SK-N-SH (cell line): Measurements from ENCODE around the gene CUEDC1. TPM values are rescaled to one million over a fixed set of nuclear protein-coding genes. Genes with fewer than 3 reads are reported as not detected.

Experiments
- CTCF ChIA-PET: fragments of 300-600, 350-600 bp; formaldehyde crosslinking; extraction: SDS; loops from one replicate; lab custom pipeline; 2021; lab: Yijun Ruan, JAX
- POLR2A ChIA-PET: fragments of 350-600 bp; sonication (Branson Sonifier 250); formaldehyde crosslinking; extraction: SDS; loops from one replicate; lab custom pipeline; 2020; ENCODE audit warnings: antibody characterized with exemption, inconsistent platforms; lab: Yijun Ruan, JAX
- DNase-seq: peaks from one replicate; pipeline ENCODE4 v3.0.0; 2012
- H2AFZ ChIP-seq: fragments of 200-600 bp; sonication (generic); 2 replicates; pipeline ENCODE4 v1.8.1; 2016; ENCODE audit warnings: antibody characterized with exemption, mild to moderate bottlenecking, low read depth
- H3F3A ChIP-seq: fragments of 200-600 bp; sonication (generic); replicated peaks from 2 replicates; pipeline ENCODE3; 2016; ENCODE audit warnings: antibody characterized with exemption, mild to moderate bottlenecking; ENCODE audit not compliant: insufficient read depth
- H3K27ac ChIP-seq, 2 experiments: fragments of 200-500 bp in 1 of 2; fragments of 200-600 bp in 1 of 2; sonication (Bioruptor generic) in 1 of 2; sonication (generic), shearing (Covaris generic) in 1 of 2; 2 replicates each; pipeline versions ENCODE4 v1.5.1 to v1.6.1; 2014 to 2016; ENCODE audit warnings: low read depth in 2 of 2, inconsistent platforms in 1 of 2, low read length in 1 of 2, mild to moderate bottlenecking in 1 of 2, mixed read lengths in 1 of 2
- H3K27me3 ChIP-seq: fragments of 200-600 bp; sonication (generic), shearing (Covaris generic); 2 replicates; pipeline ENCODE4 v1.6.1; 2016; ENCODE audit warnings: mixed run types; ENCODE audit not compliant: insufficient read depth
- H3K36me3 ChIP-seq, 2 experiments: fragments of 200-500 bp in 1 of 2; fragments of 200-600 bp in 1 of 2; sonication (Bioruptor generic) in 1 of 2; sonication (generic) in 1 of 2; replicated peaks in 1 of 2; 2 replicates each; pipeline versions ENCODE3 to v1.5.1; 2014 to 2016; ENCODE audit warnings: low read length in 1 of 2, mild to moderate bottlenecking in 1 of 2; ENCODE audit not compliant: insufficient read depth in 2 of 2, control insufficient read depth in 1 of 2
- H3K4me1 ChIP-seq, 2 experiments: fragments of 200-500 bp in 1 of 2; fragments of 200-600 bp in 1 of 2; sonication (Bioruptor generic) in 1 of 2; sonication (generic), shearing (Covaris generic) in 1 of 2; 2 replicates each; pipeline versions ENCODE4 v1.5.1 to v1.6.1; 2014 to 2016; ENCODE audit warnings: low read depth in 1 of 2, low read length in 1 of 2, mixed run types in 1 of 2; ENCODE audit not compliant: insufficient read depth in 2 of 2, control insufficient read depth in 1 of 2
- H3K4me2 ChIP-seq: fragments of 200-600 bp; sonication (generic), shearing (Covaris generic); 2 replicates; pipeline ENCODE4 v1.6.1; 2017; ENCODE audit warnings: mixed run types
- H3K4me3 ChIP-seq, 2 experiments: fragments of 200-500 bp in 1 of 2; fragments of 200-600 bp in 1 of 2; sonication (Bioruptor generic) in 1 of 2; sonication (generic), shearing (Covaris generic) in 1 of 2; 2 replicates each; pipeline versions ENCODE4 v1.5.1 to v1.8.1; 2014 to 2016; ENCODE audit warnings: low read depth in 2 of 2, inconsistent platforms in 1 of 2, low read length in 1 of 2, mild to moderate bottlenecking in 1 of 2, mixed read lengths in 1 of 2, moderate library complexity in 1 of 2
- H3K79me2 ChIP-seq: fragments of 200-600 bp; sonication (generic); 2 replicates; pipeline ENCODE4 v1.8.1; 2017; ENCODE audit warnings: mild to moderate bottlenecking; ENCODE audit not compliant: insufficient read depth
- H3K9ac ChIP-seq: fragments of 200-600 bp; sonication (generic); 2 replicates; pipeline ENCODE4 v1.6.1; 2017; ENCODE audit warnings: mixed run types
- H3K9me2 ChIP-seq: fragments of 200-600 bp; sonication (generic); 2 replicates; pipeline ENCODE4 v1.6.1; 2017; ENCODE audit warnings: mixed run types
- H3K9me3 ChIP-seq: fragments of 200-600 bp; sonication (generic); 2 replicates; pipeline ENCODE4 v1.6.1; 2017; ENCODE audit warnings: mixed run types, mild to moderate bottlenecking, moderate library complexity
- H4K20me1 ChIP-seq: fragments of 200-600 bp; sonication (generic); 2 replicates; pipeline ENCODE4 v1.6.1; 2017; ENCODE audit warnings: mild to moderate bottlenecking, mixed run types; ENCODE audit not compliant: insufficient read depth
- CHD2 ChIP-seq: fragments of 150-350 bp; IDR thresholded peaks from 2 replicates; pipeline ENCODE4 v1.6.1; 2018; ENCODE audit warnings: low read length; ENCODE audit not compliant: partially characterized antibody
- ELF1 ChIP-seq: IDR thresholded peaks from 2 replicates; pipeline ENCODE4 v1.4.0; 2012
- EP300 ChIP-seq, 2 experiments: IDR thresholded peaks; 2 replicates each; pipeline versions ENCODE4 v1.4.0 to v1.6.1; 2012; ENCODE audit warnings: borderline replicate concordance in 1 of 2, low read depth in 1 of 2, low read length in 1 of 2
- EZH2phosphoT487 ChIP-seq: fragments of 200-600 bp; sonication (generic); IDR thresholded peaks from 2 replicates; pipeline ENCODE4 v1.6.1; 2017; ENCODE audit warnings: low read depth, mixed run types, mild to moderate bottlenecking, antibody characterized with exemption, moderate library complexity, borderline replicate concordance
- FOXJ3 ChIP-seq: sonication (generic); formaldehyde crosslinking; IDR thresholded peaks from 2 replicates; pipeline ENCODE4 v1.5.1; 2020; ENCODE audit warnings: mild to moderate bottlenecking, missing genetic modification reagents
- FOXM1 ChIP-seq: IDR thresholded peaks from 2 replicates; pipeline ENCODE4 v1.4.0; 2012; ENCODE audit warnings: low read depth, mild to moderate bottlenecking
- GABPA ChIP-seq: IDR thresholded peaks from 2 replicates; pipeline ENCODE4 v1.4.0; 2012; ENCODE audit warnings: low read depth, mild to moderate bottlenecking
- GATA2 ChIP-seq: sonication (generic); formaldehyde crosslinking; IDR thresholded peaks from 2 replicates; pipeline ENCODE4 v1.5.0; 2020; ENCODE audit warnings: mild to moderate bottlenecking, missing genetic modification reagents
- JUND ChIP-seq: IDR thresholded peaks from 2 replicates; pipeline ENCODE4 v1.4.0; 2012
- NRF1 ChIP-seq: IDR thresholded peaks from 2 replicates; pipeline ENCODE4 v1.6.1; 2012; ENCODE audit warnings: low read depth, mild to moderate bottlenecking, low read length
- POLR2AphosphoS5 ChIP-seq: IDR thresholded peaks from 2 replicates; pipeline ENCODE4 v1.6.1; 2012; ENCODE audit warnings: low read depth, low read length
- RAD21 ChIP-seq: IDR thresholded peaks from 2 replicates; pipeline ENCODE4 v1.6.1; 2012; ENCODE audit warnings: mild to moderate bottlenecking, low read length
- RXRA ChIP-seq: IDR thresholded peaks from 2 replicates; pipeline ENCODE4 v1.4.0; 2012; ENCODE audit warnings: low read depth, mild to moderate bottlenecking, borderline replicate concordance
- SIN3A ChIP-seq: IDR thresholded peaks from 2 replicates; pipeline ENCODE4 v1.6.1; 2012; ENCODE audit warnings: low read depth, mild to moderate bottlenecking, low read length, moderate library complexity, borderline replicate concordance
- SMC3 ChIP-seq: IDR thresholded peaks from 2 replicates; pipeline ENCODE4 v1.6.1; 2012; ENCODE audit warnings: low read depth, low read length, improper control_type of control experiment
- TAF1 ChIP-seq: IDR thresholded peaks from 2 replicates; pipeline ENCODE4 v1.6.1; 2012; ENCODE audit warnings: low read depth, mild to moderate bottlenecking, low read length, moderate library complexity, borderline replicate concordance
- TCF12 ChIP-seq: IDR thresholded peaks from 2 replicates; pipeline ENCODE4 v1.4.0; 2012
- WGBS: methylation state at CpG from one replicate; pipeline ENCODE4 v1.1.6; 2017; ENCODE audit warnings: low lambda C conversion rate; 5-methylcytosine and 5-hydroxymethylcytosine counted together
- polyA plus RNA-seq, 3 experiments: library from polyadenylated mRNA; depleted of rRNA; stranded (reverse); fragments of >200 nt; gene quantifications; 2 replicates each; pipeline ENCODE4 v1.2.3, GENCODE V29; 2012
- TF ChIP-seq, protein P1 (sequence below): IDR thresholded peaks from 2 replicates; pipeline ENCODE4; 2012
- TF ChIP-seq, protein P2 (sequence below): fragments of 200-600 bp; sonication (generic); IDR thresholded peaks from 2 replicates; pipeline ENCODE4 v1.6.1; 2017; ENCODE audit warnings: antibody characterized with exemption, mild to moderate bottlenecking, moderate library complexity
- TF ChIP-seq, protein P3 (sequence below): fragments of 150-350 bp; IDR thresholded peaks from 2 replicates; pipeline ENCODE4 v1.6.1; 2017; ENCODE audit warnings: antibody characterized with exemption, low read length, low read depth, borderline replicate concordance
- TF ChIP-seq, protein P4 (sequence below): IDR thresholded peaks from 2 replicates; pipeline ENCODE4 v1.4.0; 2012; ENCODE audit warnings: low read depth, borderline replicate concordance
- TF ChIP-seq, protein P5 (sequence below): IDR thresholded peaks from 2 replicates; pipeline ENCODE4 v1.6.1; 2012; ENCODE audit warnings: mild to moderate bottlenecking, low read depth, low read length, moderate library complexity
- TF ChIP-seq, protein P6 (sequence below): fragments of 150-350 bp; IDR thresholded peaks from 2 replicates; pipeline ENCODE4 v1.6.1; 2016; ENCODE audit warnings: mild to moderate bottlenecking, low read depth, low read length

Gene CUEDC1
- polyA plus RNA-seq, 1 of the 3 experiments (the other 2 are of a cell fraction): 58.9 TPM

DNA sequence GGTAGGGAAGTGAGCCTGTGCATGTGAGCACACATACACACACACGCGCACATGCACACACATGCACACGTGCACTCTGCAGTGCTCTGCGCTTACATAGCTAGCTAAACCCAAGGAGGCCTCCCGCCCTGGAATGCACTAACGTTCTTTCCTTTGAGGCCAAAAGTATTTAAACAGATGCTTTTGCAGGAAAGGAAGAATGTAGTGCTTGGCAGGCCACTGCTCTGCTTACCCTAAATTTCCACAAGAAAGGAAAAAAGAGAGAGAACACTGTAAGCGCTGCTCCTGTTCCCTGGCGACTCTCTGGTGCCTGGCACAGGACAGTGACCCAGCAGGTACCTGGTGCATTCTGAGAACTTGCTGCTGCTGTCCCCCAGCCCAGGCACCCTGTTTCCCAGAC lies 74.1 kb downstream of the CUEDC1 start:
- Histone ChIP-seq H3K9me2 (no peaks in the 10 kb centered on the region), H3F3A (peaks cover 40% of the 10 kb centered on the region), H3K4me1 (peaks cover 21 to 48% of the 10 kb centered on the region in 2 experiments), H4K20me1 (no peaks in the 10 kb centered on the region), H3K27me3 (no peaks in the 10 kb centered on the region), H3K9me3 (no peaks in the 10 kb centered on the region), H3K4me2 (peak overlapping the region; percentile 53; the same call in 1 of the 2 replicates), H3K9ac (peak overlapping the region; percentile 31; the same call in 1 of the 2 replicates), H3K79me2 (peaks cover 41% of the 10 kb centered on the region), H3K4me3 (no peak overlapping the region), H3K36me3 (peaks cover 15 to 21% of the 10 kb centered on the region in 2 experiments), H2AFZ (no peak overlapping the region), H3K27ac (peak overlapping the region; percentile 77 to 100)
- DNase-seq: no peak
- CTCF ChIA-PET: interaction anchor here (1.4 to 7.3 kb wide), 5 partner anchors 9 to 118 kb away, joined by 3 to 57 read pairs (median 9); no protein-coding TSS in a partner anchor
- POLR2A ChIA-PET: interaction anchor here (1.0 kb wide), 1 partner anchor 8 kb away, joined by 3 read pairs; no protein-coding TSS in a partner anchor
- 73% methylated on average over 8 of the region's 8 CpGs for WGBS
- TF ChIP-seq GATA2 (CRISPR knock-in tag) (no peak), TAF1 (no peak), JUND (no peak), EZH2phosphoT487 (no peak), NRF1 (no peak), POLR2AphosphoS5 (no peak; the same call in 1 of the 2 replicates), TCF12 (peak; percentile 84), EP300 (IDR thresholded peaks at IDR 0.05; ENCODE audit: borderline replicate concordance in 1 of 2, low read depth in 1 of 2, low read length in 1 of 2) (peak; percentile 9 to 54; a peak in 2 of 4 replicates), GABPA (no peak), SIN3A (no peak), CHD2 (no peak), ELF1 (no peak), FOXM1 (no peak), RAD21 (no peak), RXRA (no peak; the same call in 1 of the 2 replicates), FOXJ3 (CRISPR knock-in tag) (no peak), SMC3 (no peak)
- TF ChIP-seq, protein P1, sequence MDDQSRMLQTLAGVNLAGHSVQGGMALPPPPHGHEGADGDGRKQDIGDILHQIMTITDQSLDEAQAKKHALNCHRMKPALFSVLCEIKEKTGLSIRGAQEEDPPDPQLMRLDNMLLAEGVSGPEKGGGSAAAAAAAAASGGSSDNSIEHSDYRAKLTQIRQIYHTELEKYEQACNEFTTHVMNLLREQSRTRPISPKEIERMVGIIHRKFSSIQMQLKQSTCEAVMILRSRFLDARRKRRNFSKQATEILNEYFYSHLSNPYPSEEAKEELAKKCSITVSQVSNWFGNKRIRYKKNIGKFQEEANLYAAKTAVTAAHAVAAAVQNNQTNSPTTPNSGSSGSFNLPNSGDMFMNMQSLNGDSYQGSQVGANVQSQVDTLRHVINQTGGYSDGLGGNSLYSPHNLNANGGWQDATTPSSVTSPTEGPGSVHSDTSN: peak; percentile 21; the same call in 1 of the 2 replicates
- TF ChIP-seq, protein P2, sequence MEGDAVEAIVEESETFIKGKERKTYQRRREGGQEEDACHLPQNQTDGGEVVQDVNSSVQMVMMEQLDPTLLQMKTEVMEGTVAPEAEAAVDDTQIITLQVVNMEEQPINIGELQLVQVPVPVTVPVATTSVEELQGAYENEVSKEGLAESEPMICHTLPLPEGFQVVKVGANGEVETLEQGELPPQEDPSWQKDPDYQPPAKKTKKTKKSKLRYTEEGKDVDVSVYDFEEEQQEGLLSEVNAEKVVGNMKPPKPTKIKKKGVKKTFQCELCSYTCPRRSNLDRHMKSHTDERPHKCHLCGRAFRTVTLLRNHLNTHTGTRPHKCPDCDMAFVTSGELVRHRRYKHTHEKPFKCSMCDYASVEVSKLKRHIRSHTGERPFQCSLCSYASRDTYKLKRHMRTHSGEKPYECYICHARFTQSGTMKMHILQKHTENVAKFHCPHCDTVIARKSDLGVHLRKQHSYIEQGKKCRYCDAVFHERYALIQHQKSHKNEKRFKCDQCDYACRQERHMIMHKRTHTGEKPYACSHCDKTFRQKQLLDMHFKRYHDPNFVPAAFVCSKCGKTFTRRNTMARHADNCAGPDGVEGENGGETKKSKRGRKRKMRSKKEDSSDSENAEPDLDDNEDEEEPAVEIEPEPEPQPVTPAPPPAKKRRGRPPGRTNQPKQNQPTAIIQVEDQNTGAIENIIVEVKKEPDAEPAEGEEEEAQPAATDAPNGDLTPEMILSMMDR: no peak
- TF ChIP-seq, protein P3, sequence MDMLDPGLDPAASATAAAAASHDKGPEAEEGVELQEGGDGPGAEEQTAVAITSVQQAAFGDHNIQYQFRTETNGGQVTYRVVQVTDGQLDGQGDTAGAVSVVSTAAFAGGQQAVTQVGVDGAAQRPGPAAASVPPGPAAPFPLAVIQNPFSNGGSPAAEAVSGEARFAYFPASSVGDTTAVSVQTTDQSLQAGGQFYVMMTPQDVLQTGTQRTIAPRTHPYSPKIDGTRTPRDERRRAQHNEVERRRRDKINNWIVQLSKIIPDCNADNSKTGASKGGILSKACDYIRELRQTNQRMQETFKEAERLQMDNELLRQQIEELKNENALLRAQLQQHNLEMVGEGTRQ: 0 out of 2 replicates have a peak, but pooled peaks have one; percentile 21
- TF ChIP-seq, protein P4, sequence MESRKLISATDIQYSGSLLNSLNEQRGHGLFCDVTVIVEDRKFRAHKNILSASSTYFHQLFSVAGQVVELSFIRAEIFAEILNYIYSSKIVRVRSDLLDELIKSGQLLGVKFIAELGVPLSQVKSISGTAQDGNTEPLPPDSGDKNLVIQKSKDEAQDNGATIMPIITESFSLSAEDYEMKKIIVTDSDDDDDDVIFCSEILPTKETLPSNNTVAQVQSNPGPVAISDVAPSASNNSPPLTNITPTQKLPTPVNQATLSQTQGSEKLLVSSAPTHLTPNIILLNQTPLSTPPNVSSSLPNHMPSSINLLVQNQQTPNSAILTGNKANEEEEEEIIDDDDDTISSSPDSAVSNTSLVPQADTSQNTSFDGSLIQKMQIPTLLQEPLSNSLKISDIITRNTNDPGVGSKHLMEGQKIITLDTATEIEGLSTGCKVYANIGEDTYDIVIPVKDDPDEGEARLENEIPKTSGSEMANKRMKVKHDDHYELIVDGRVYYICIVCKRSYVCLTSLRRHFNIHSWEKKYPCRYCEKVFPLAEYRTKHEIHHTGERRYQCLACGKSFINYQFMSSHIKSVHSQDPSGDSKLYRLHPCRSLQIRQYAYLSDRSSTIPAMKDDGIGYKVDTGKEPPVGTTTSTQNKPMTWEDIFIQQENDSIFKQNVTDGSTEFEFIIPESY: no peak
- TF ChIP-seq, protein P5, sequence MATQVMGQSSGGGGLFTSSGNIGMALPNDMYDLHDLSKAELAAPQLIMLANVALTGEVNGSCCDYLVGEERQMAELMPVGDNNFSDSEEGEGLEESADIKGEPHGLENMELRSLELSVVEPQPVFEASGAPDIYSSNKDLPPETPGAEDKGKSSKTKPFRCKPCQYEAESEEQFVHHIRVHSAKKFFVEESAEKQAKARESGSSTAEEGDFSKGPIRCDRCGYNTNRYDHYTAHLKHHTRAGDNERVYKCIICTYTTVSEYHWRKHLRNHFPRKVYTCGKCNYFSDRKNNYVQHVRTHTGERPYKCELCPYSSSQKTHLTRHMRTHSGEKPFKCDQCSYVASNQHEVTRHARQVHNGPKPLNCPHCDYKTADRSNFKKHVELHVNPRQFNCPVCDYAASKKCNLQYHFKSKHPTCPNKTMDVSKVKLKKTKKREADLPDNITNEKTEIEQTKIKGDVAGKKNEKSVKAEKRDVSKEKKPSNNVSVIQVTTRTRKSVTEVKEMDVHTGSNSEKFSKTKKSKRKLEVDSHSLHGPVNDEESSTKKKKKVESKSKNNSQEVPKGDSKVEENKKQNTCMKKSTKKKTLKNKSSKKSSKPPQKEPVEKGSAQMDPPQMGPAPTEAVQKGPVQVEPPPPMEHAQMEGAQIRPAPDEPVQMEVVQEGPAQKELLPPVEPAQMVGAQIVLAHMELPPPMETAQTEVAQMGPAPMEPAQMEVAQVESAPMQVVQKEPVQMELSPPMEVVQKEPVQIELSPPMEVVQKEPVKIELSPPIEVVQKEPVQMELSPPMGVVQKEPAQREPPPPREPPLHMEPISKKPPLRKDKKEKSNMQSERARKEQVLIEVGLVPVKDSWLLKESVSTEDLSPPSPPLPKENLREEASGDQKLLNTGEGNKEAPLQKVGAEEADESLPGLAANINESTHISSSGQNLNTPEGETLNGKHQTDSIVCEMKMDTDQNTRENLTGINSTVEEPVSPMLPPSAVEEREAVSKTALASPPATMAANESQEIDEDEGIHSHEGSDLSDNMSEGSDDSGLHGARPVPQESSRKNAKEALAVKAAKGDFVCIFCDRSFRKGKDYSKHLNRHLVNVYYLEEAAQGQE: peak; percentile 16; the same call in 1 of the 2 replicates
- TF ChIP-seq, protein P6, sequence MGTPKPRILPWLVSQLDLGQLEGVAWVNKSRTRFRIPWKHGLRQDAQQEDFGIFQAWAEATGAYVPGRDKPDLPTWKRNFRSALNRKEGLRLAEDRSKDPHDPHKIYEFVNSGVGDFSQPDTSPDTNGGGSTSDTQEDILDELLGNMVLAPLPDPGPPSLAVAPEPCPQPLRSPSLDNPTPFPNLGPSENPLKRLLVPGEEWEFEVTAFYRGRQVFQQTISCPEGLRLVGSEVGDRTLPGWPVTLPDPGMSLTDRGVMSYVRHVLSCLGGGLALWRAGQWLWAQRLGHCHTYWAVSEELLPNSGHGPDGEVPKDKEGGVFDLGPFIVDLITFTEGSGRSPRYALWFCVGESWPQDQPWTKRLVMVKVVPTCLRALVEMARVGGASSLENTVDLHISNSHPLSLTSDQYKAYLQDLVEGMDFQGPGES: no peak
